GM19239 (cell line): ENCODE measurements around the gene EXOSC1.
A peak's percentile ranks its signal among the peaks of the same experiment; 100 is the strongest.
"Not testable (repeated sequence)": the region's sequence is repeated elsewhere in the genome, so short reads cannot be mapped to it uniquely, and the experiment has no call there.

ENCODE experiments used
- DNase-seq: peaks from one replicate; pipeline ENCODE4 v3.0.0; 2011; ENCODE audit warnings: low spot score; ENCODE audit not compliant: insufficient read length
- FAIRE-seq: peaks from 2 replicates; lab custom pipeline; 2011; peaks lifted over from hg19 to GRCh38; lab: Jason Lieb, UNC

EXOSC1 gene, protein sequence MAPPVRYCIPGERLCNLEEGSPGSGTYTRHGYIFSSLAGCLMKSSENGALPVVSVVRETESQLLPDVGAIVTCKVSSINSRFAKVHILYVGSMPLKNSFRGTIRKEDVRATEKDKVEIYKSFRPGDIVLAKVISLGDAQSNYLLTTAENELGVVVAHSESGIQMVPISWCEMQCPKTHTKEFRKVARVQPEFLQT

DNA sequence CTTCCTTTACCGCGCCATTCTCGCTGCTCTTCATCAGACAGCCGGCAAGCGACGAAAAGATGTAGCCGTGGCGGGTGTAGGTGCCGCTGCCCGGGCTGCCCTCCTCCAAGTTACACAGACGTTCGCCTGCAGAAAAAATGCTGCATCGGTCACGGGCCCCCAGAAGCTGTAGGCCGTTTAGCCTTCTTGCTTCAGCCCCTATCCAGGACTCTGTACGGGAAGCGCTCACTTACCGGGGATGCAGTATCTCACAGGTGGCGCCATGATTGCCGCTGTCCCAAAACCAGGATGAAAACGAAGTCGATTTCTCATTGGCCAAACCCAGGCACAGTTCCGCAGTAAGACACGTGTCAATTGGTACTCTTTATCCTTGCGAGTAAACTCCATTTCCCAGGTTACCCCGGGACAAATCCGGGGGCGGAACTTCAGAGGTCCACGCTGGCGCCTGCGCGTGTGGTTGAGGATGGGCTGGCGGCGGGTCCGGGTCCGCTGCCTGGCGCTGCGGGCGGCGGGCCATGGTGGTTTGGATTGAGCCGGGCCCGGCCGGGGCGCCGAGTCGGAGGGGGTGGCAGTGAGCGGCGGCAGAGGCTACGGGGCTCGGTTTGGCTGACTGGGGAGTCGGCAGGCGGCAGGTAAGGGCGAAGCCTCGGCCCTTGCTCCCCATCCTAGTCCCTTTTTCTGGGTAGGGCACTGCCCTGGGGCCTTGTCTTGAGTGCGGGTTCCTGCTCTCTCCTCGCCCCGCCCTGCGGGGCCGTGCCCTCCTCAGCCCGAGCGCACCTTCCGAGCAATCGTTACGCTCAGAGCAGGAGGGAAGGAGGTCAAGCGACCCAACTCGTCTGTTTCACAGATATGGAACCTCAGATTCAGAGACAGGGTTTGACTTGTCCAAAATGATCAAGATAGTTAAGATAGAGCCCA lies at the start of gene EXOSC1, which contains the start of gene ZDHHC16:
TSS of gene EXOSC1 (minus strand) at position 285 of the 918 bp plus-strand sequence. CDS start at position 264, 21 bp downstream.
TSS of gene ZDHHC16 (plus strand) at position 454 of the 918 bp plus-strand sequence. CDS start 5,501 bp downstream, outside the sequence.
- DNase-seq (peak; percentile 97), FAIRE-seq (peak; percentile 99)

DNA sequence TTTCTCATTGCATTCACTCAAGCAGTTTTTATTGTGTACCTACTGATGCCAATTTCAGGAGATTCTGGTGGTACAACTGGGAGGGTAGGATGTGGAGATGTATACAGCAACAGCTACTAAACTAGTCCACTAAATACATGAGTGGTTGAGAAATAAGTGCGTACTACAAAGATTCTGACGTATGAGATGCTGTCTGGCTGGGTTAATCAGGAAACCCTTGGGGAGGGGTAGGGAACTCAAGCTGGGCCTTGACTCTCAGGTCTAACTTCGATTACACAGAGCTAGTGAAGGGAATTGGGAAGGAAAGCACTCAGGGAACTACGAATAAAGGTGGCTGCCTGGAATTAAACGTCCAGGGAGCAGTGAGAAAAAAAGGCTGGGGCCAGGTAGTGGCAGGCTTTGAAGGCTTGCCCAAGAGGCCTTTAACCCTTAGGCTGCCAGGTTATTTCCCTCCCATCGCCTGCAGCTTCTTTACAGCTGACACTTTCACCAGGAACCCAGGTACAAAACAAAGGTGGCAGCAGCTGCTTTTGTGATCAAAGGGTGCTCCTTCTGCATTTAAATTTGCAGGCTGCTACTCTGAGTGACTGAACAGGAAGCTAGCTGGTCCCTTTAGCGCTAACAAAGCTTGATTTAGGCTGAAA lies 49.2 kb upstream of the EXOSC1 start:
- FAIRE-seq (no peak), DNase-seq (no peak)

DNA sequence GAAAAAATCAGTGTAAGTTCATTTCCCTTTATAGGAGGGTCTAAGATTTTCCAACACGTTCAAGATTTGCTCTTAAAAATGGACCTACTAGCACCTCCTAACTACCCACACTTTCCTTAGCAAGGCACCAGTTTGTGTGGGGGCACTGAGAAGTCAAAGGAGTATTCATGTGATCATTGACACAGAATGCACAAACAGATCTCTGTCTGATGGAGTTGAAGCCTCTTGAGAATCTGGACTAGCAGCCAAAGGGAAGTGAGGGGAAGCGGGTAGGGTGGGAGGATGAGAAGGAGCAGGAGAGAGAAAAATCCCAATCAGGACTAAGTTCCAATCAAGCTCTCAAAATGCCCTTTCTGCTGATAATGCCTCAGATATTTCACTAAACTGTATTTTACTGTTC lies 48.3 kb upstream of the EXOSC1 start:
- no peak for FAIRE-seq

DNA sequence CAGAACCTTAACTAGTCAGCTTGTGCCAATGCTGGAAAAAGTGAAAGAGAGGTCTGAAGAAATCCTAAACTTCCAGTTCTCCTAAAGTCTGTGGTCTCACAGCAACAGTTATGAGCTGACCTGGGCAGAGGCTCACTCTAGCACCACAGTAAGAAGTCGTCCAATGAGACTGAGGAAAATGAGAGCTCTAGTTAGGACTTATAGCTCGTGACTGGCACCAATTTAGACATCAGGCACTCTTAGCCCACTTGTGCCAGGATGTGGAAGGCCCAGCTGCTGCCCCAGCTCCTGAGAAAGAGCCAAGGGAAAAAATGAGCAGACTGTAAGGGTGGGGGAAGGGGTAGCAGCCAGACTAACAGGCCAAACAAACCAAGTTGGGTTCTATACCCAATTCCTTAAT lies 44.8 kb upstream of the EXOSC1 start:
- DNase-seq = no peak
- FAIRE-seq = peak; percentile 76

More for the DNA sequence above, 48.3 kb upstream of the EXOSC1 start:
- DNase-seq = no peak

DNA sequence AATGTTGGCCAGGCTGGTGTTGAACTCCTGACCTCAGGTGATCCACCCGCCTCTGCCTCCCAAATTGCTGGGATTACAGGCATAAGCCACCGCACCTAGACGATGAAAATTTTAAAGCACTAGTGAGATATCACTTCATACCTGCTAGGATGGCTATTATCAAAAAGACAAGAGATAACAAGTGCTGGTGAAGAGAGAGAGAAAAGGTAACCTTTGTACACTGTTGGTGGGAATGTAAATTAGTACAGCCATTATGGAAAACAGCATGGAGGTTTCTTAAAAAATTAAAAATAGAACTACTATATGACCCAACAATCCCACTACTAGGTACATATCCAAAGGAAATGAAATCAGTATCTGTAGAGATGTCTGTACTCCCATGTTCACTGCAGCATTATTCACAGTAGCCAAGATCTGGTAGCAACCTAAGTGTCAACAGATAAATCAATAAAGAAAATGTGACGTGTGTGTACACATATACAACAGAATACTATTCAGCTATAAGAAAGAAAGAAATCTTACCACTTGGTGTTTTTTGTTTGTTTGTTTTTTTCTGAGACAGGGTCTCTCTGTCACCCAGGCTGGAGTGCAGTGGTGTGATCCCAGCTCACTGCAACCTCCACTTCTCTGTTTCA lies 40.0 kb upstream of the EXOSC1 start:
- FAIRE-seq = no peak
- no peak for DNase-seq

DNA sequence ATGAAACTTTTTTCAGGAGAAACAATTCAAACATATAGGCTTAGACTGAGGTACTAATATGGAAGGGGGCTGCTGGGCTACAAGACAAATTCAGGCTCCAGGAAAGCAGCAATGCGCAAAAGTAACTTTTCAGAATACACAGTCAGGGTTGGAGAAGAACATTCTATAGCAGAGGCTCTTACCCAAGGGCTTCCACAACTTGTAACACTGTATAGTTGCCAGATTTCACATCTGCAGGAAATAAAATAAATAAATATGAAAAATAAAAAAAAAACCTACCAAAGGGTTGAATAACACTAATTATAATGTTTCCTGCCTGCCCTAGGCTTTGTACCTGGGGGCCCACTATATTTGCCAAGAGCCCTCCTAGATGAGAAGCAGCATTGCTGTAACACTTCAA lies 38.1 kb upstream of the EXOSC1 start:
- no peak for FAIRE-seq
- no peak for DNase-seq

DNA sequence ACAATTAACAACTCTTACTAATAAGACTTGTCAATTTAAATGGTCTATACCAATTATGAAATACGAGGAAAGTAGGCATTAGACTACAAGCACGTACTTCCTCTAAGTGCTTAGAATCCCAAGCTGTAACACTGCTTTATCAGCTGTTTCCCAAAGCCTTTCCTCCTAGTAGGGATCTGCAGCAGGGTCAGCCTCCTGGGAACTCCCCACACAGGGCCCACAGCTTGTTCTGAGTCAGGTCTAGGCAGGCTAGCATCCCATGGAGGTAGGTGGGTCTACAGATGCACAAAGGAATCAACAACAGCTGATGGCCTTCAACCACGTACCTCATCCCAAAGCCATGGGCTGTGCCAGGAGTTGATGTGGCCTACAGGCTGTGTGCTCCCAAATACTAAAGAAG lies 37.7 kb upstream of the EXOSC1 start:
- FAIRE-seq (no peak), DNase-seq (no peak)

DNA sequence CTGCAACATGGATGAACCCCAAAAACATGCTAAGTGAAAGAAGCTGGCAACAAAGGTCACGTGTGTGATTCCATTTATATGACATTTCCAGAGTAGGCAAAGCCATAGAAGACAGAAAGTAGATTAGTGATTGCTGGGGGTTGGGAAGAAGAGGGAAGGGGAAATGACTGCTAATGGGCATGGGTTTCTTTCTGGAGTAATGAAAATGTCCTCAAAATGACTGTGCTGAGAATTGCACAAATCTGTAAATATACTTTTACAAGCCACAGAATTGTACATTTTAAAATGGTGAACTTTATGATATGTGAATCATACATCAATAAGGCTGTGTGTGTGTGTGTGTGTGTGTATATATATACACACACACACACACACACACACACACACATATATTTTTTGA lies 36.6 kb upstream of the EXOSC1 start:
- DNase-seq (no peak), FAIRE-seq (no peak)

DNA sequence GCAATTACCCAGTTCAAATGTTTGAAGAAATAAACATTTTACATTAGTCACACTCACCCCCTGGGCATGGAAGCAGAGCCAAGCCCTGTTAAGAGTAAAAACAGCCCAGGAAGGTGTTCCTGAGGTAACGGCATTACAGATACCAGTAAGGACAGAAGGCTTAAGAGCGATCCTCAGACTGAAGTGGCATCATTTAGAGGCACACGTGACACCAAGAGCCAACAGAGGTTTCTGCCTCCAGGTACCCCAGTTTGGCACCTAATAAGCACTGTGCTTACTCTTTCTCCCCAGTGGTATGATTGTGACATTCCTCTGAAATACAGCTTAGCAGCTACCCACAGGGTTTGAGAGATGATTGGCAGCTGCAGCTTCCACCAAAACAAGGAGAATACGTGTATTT lies 35.3 kb upstream of the EXOSC1 start:
- FAIRE-seq (no peak), DNase-seq (no peak)

DNA sequence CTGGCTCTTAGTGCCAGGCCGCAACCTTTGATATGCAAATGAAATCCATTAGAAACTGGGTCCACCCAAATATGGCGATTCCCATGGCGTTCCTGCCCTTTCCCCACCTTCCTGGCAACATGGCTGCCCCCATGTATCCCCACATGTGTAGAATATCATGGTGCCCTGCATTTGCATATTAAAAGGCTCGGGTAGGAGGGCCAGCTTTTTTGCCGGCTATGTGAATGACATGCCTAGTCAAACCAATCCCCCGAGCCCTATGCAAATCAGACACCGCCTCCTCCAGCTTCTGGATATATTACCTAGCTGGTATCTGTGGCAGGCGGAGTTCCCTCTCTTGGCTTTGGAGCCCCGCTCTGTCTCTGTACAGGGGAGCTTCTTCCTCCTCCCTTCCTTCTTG lies 34.1 kb upstream of the EXOSC1 start:
- FAIRE-seq (no peak), DNase-seq (no peak)

DNA sequence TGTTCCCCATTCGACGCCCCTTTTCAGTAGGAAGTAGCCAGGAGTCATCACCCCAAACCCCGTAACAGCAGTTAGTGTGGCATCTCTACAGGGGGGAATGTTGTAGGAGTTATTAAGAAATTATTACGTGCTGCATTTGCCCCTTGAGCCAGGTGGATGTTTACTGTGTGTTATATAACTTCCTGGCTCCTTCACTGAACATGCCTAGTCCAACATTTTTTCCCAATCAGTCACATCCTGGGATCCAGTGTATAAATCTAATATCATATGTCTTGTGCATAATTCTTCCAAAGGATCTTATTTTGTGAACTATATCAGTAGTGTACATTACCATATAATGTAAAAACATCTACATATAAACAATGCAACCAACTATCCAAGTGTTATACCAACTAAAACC lies 33.6 kb upstream of the EXOSC1 start:
- DNase-seq, FAIRE-seq: not testable (repeated sequence)

DNA sequence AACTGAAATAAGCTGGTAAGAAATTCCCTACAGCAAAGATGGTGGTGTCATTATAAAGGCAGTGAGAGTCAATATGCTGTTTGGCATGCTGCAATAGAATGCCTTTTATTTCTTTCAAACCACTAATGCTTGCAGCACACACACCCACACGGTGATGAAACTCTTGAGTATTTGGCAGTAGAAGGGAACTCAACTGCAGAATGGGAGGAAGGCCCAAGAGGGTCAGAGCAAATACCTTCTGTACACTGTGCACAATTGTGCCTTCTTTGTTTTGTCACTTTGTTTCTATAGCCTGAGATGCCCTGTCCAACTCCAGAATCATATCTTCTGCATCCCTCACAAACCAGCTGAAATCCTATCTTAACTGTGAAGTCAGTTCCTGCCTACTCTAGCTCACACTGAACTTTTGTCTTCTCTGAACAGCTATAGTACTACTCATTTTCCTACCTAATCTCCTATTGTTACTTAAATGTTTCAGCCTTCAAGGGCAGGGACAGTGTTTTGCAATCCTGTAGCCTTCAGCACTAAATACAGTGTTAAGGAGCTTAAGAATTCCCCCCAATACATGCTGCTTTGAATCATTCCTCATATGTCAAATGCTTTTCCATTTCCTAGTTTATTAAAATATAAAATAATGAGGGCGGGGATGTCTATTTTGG lies 30.3 kb upstream of the EXOSC1 start:
- FAIRE-seq (no peak), DNase-seq (no peak)

DNA sequence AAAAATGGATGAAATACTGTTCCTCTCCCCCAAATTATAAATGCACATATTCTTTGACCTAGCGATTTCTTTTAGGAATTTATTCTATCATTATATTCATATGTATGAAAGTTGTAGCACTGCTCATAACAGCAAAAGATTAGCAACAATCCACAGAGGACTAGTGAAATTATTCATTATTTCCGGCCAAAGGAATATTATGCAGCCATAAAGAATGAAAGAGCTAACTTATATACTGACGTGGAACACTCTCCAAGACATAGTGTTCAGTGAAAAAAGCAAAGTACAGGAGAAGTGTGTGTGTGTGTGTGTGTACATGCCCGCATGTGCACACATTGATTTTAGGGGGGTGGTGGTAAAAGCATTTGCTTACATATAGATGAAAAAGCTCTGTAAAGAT lies 29.1 kb upstream of the EXOSC1 start:
- DNase-seq (no peak), FAIRE-seq (no peak)

DNA sequence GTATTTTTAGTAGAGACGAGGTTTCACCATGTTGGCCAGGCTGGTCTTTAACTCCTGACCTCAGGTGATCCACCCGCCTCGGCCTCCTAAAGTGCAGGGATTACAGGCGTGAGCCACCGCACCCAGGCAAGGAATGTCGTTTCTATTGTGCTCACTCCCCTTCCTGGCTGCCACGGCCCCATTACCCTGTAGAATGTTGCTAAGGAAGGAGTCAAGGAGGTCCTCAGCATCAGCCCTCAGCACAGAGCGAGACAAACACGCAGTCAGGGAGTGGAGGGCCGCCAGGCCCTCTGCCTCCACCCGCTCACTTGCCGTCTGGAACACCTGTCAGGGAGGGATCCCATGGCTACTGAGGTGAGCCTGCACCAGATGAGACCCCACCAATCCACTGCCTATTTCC lies 23.0 kb upstream of the EXOSC1 start:
- not testable (repeated sequence) for FAIRE-seq, DNase-seq

DNA sequence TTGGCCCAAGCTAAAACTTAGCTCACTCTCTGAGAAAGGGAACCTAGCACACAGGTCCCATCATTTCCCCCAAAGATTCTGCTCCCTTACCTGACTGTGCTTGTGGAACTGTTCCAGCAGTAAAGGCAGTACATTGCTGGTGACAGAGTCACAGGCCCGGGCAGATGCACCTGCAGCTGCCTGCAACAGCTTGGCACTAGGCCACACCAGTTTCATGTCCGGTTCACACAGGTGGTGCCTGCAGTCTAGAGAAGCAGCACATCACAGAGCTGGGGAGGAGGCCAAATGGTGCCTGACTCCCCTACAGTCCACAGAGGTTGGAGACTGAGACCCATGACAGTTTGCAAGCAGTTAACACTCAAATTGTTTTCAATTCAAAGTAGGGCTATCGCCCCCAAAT lies 22.4 kb upstream of the EXOSC1 start:
- DNase-seq = no peak
- no peak for FAIRE-seq

DNA sequence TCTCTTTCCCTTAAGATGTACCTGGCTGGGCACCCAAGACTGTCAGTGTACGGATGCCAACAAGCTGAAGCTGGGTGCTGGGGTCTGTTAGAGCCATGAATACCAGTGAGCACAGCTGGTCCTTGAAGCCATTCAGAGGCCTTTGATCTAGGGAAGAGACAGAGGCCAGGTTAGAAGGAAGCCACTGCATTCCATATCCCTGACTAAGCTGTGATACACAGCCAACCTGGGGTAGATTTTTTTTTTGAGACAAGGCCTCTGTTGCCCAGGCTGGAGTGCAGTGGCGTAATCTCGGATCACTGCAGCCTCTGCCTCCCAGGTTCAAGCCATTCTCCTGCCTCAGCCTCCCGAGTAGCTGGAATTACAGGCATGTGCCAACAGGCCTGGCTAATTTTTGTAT lies 20.9 kb upstream of the EXOSC1 start:
- no peak for DNase-seq
- no peak for FAIRE-seq

DNA sequence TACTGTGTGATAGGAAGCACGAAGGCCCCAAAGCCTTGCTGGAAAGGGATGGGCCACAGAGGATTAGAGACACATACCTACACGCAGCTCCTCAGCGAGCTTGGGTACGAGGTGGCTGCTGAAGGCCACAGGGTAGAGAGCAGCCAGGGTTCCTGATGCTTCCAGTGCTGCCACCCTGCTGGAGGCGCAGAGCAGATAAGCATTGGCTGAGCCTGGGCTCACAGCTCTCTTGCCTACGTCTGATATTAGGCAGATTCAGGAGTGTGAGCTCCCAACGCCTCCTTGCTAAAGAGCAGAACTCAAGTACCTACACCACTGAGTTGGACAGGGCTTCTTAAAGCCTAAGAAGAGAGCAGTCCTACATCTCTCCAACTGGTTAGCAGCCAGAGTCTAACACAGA lies 20.2 kb upstream of the EXOSC1 start:
- no peak for FAIRE-seq
- no peak for DNase-seq

DNA sequence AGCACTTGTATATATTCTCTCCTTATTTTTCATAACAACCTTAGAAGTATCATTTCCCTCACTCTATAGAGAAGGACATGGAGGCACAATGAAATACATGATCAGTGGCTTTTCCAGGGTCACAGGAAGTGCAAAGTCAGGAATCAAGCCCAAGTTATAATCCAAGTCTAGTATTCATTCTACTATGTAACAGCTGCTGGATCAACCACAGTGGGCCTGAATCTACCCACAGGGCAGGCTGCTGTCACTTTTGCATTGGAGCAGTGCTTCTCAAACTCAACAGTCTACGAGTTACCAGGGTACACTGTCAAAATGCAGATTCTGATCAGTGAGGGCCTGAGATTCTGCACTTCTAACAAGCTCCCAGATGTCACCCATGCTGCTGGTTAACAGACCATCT lies 18.4 kb upstream of the EXOSC1 start:
- no peak for DNase-seq
- no peak for FAIRE-seq

DNA sequence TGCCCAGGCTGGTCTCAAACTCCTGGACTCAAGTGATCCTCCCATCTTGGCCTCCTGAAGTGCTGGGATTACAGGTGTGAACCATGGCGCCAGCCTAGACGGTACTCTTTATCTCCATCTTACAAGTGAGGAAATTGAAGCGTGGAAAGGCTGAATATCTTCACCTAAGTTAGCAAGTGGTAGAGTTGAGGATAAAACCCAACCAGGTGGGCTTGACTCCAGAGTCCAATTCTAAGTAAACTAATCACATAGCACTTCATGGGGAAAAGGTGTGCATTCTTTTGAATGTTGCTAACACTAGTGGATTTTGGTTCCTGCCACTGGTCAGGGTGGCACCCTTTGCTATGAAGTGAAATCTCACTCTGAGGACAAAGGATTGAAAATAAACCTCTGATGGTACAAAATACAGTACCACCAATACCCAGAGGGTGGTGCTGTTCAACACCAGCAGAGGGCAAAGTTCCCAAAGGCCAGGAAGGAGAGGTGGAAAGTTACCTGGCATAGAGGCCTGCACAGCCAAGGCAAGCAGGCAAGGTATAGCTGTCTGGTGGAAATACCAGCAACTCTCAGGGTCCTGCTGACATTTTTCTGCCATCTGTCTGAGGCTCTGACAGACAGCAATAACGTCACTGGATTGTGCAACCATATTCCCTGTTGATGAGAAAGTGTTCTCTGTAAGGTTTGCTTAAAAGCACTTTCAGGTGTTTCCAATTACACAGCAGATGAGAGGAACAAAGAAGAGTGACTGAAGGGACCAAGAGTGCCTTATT lies 17.7 kb upstream of the EXOSC1 start:
- DNase-seq = peak; percentile 33
- FAIRE-seq = peak; percentile 84
